GM18858 (cell line): ENCODE results near the gene CENPE.
A peak's percentile ranks its signal among the peaks of the same experiment; 100 is the strongest.

ENCODE experiments used
- ATAC-seq: cut with Tn5 transposase; IDR thresholded peaks from one replicate; pipeline ENCODE4 v1.9.1; 2021; ENCODE audit not compliant: unreplicated experiment

Gene CENPE

DNA sequence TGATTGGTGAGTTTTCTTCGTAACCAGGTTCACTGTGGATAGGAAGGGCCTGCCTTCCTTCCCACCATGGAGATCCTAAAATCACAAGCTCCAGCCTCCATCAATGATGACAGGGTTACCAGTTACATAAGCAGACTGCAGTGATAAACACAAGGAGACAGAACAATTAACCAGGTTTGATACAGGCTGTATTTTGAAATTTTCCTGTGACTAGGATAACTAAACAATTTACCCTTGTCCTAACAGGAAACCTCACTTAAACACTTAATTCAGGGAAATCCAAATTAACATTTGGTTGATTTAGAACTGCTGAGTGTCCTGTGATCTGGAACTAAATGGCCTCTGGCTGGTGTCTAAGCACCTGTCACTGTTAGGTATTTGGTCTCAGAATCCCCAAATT is 118.5 kb downstream of the CENPE start:
- ATAC-seq: no peak

DNA sequence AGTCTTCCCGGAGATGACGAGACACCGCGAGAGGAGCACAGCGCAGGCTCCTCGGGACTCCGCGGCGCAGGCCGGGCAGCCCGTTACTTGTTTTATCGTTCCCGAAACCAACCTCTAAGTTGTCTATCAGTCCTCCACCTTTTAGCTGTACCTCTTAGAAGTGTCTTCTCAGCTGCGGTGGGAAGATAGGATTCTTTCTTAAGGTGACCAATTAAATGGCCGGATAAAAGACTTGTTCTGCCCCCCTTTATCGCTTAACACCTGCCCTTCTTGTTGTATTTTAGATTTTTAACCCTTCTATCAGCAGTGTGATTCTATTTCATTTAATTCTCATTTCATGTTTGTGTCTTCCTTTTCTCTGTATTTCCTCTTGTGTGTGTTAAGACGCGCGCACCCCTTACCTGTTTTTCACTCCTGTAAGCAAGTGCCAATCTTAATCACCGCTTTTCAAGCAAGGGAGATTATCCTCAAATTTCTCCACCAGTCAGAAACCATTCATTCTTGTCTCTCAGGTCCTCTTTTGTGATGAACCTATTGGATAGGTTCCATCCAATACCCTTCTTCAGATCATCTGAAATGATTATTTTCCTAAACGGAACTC is 121.3 kb downstream of the CENPE start, which contains the start of gene SLC9B2:
Gene SLC9B2, minus strand, starts transcription at position 15 of the 601 bp plus-strand sequence. CDS start 9,211 bp downstream, outside the sequence.
- peak; percentile 22 for ATAC-seq

DNA sequence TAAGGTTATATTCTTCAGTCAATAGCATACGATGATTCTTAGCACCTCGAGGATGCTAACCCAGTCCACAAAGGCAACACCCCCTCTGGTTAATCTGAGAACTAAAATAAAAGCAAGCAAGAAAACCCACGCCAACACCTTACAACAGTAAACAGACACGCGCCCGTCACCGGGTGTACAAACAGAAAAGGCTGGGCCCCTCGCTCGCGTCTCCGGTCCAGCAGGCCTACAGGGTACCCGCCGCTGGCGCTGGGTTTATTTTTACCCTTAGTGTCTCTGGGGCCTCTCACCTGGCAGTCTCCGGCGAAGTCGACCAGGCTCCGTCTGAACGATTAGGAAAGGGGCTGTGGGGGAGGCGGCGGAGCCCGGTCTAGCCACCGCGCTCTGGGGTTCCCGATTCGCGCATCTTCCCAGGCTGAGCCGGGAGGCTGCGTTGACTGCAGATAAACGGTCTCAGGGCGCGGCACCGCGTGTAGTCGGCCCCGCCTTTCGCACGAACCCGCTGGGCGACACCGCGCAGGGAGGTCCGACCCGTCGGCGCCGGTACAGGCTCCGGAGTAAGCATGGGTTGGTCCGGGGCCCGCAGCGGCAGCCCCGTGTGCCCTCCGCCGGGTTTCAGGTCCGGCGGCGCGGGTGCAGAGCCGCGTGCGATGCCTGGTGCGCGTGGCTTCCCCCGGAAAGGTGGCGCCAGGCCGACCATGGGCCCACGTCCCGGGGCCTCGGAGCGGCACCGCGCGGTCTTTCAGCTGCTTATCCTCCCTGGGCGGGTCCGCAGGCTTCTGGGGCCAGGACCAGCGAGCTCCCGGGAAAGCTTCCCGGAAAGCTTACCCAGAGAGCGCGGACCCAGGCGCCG is 122.0 kb downstream of the CENPE start:
- peak; percentile 29 for ATAC-seq

DNA sequence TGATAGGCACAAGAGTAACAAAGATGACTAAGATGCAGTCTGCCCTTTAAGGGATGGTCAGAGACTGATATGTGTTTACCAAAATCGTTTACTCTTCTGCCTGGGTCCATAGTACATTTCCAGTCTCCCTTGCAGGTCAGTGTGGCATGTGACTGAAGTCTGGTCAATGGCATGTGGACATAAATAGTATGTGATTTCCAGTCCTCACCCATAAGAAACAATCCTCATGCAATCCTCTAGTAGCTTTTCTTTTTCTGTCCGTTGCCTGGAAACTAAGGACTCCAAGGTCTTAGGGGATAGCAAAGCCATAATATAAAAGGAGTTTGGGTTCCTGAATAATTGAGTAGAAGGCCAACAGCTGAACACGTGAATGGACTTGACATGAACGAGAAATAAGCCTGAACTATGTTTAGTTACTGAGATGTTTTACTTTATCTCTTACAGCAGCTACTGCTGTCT is 122.7 kb downstream of the CENPE start:
- peak; percentile 1 for ATAC-seq

DNA sequence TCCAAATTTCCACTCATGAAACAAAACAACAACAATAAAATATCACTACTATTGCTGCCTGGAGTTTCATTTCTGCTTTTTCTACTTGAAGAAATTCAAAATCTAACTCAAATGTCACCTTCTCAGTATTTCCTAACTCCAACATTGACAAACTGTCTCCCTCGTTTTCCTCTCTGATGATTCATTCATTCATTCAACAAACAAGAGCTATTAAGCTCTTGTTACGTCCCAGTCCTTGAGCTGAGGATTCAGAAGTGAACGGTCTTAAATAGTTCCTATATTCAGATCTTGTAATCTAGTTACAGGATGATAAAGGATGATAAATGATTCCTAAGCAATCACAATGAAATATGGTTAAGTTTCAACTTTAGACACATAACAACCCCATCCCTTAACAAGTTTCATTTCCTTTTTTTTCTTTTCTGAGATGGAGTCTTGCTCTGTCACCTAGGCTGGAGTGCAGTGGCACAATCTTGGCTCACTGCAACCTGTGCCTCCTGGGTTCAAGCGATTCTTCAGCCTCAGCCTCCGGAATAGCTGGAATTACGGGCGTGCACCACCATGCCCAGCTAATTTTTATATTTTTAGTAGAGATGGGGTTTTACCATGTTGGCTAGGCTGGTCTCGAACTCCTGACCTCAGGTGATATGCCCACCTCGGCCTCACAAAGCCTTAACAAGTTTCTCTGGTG is 123.3 kb downstream of the CENPE start:
- peak; percentile 41 for ATAC-seq

DNA sequence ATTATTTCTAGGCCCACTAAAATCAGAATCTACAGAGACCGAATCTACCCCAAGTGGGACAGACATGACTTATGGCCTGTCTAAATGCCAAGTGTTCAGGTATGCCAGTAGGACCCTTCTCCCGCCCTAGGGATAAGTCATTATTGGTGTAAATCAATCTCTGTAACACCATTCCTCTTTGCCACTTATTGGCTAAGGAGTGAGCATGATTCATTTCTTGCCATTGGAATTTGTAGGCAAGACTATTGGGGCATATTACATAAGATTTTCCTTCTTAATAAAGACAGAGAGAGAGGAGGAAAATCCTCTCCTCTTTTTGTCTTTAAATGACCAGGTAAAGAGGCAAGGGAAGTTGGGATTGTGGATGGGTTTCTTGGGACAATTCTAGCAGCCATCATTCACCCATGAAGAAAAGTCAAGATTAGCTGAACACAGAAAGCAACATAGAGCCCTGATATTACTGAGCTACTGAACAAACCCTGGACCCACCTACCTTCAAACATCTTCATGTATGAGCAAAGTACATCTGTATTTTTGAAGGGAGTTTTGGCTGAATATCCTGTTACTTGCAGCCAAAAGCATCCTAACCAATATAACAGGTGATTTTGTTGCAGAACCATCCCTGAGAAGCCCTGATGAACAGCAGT is 124.2 kb downstream of the CENPE start:
- no peak for ATAC-seq

DNA sequence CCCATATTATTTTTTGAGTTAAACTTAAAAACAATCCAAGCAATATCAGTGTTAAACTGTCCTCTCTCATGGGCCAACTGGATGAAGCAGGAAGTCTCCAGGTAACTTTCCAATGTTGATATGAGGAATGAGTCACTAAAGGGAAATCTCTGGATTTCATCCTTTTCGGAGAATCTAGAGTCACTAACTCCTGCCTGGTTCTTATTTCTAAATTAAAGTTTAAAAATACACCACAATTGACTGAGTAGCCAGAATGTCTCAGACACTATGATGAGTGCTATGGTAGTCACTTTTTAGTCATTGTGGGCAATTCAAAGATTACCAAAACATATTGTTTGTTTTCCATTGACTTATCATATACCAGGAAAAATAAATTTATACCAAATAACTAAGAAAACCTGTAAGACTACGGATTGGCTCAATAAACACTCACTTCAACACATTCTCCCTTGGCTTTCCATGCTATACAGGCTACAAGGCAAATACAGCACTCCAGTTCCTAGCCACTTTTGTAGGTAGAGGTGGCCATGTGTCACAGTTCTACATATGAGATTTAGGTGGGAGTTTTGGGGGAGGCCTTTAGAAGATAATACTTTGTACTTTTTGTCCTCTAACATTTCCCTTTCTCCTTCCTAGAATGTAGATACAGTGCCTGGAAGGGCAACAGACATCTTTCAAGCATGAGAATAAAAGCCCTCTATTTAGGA is 130.1 kb downstream of the CENPE start:
- no peak for ATAC-seq

DNA sequence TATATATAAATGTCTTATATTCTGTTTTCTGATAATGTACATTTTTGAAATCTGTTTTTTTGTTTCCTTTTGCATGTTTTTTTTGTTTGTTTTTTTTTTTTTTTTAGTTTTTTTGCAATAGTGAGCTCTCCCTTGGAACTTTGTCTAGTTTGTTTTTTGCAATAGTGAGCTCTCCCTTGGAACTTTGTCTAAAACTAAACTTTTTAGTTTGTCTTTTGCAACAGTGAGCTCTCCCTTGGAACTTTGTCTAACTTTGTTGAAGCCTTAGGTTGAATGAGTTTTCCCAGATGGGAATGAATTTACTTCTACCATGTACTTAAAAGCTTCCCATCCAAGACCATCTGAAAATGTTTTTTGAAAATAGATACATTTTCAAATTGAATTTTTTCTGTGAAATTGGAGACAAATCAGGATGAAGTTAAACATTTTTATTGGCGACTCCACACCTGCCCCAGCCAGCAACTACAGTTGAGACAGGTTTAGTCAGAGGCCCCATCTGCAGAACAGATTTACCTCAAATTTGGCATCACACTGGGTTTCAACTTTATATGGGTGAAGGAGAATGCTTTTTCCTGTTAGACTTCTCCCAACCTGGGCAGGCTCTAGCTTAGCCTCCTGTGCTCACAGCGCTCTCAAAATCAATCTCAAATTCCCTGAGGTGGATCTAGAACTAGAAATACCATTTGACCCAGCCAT is 137.5 kb downstream of the CENPE start:
- no peak for ATAC-seq
